ENCODE data around the gene CMTM4. TPM values are rescaled to one million over a fixed set of nuclear protein-coding genes. Genes with fewer than 3 reads are reported as not detected.
"Not testable (repeated sequence)": the region's sequence is repeated elsewhere in the genome, so short reads cannot be mapped to it uniquely, and the experiment has no call there.

Gene CMTM4
- total RNA-seq, 4 donors from 2014 or later = 170 to 246 (median 201) TPM

GRCh38 chr16:66572356-66572755, 124.2 kb downstream of the CMTM4 start:
- DNase-seq = no peak
- no peaks in the 10 kb centered on the region for H3K9me3 ChIP-seq
- TF ChIP-seq POLR2A (IDR thresholded peaks at IDR 0.05) (no peak), CTCF (IDR thresholded peaks at IDR 0.05) (no peak)
- H3K4me1 ChIP-seq = no peaks in the 10 kb centered on the region
- intact Hi-C loops (cut with DNase I) = no loop called here
- no peaks in the 10 kb centered on the region for H3K27me3 ChIP-seq
- H3K4me3 ChIP-seq (replicated peaks in 1 of 3) = no peak overlapping the region
- no peaks in the 10 kb centered on the region for H3K36me3 ChIP-seq
- H3K27ac ChIP-seq = no peak overlapping the region
- WGBS, 2 donors = 38 to 74% methylated on average over 2 of the region's 2 CpGs

GRCh38 chr16:66569827-66570405, 126.6 kb downstream of the CMTM4 start:
- H3K9me3 ChIP-seq = no peaks in the 10 kb centered on the region
- H3K27me3 ChIP-seq = no peaks in the 10 kb centered on the region
- WGBS, 2 donors = 54 to 66% methylated on average over 3 of the region's 3 CpGs
- H3K4me1 ChIP-seq = no peaks in the 10 kb centered on the region
- intact Hi-C loops (cut with DNase I) = no loop called here
- H3K36me3 ChIP-seq = peaks cover 0 to 8% of the 10 kb centered on the region in 2 donors
- no peak overlapping the region for H3K4me3 ChIP-seq (replicated peaks in 1 of 3)
- TF ChIP-seq CTCF (IDR thresholded peaks at IDR 0.05) (no peak), POLR2A (IDR thresholded peaks at IDR 0.05) (no peak)
- no peak for DNase-seq
- no peak overlapping the region for H3K27ac ChIP-seq

- TF ChIP-seq CTCF (IDR thresholded peaks at IDR 0.05) (no peak), POLR2A (IDR thresholded peaks at IDR 0.05) (no peak)
These were observed 127.4 kb downstream of the CMTM4 start for GRCh38 chr16:66569131-66569530.

GRCh38 chr16:66568355-66568754, 128.2 kb downstream of the CMTM4 start:
- intact Hi-C loops (cut with DNase I) = no loop called here
- TF ChIP-seq POLR2A (IDR thresholded peaks at IDR 0.05) (no peak), CTCF (IDR thresholded peaks at IDR 0.05) (no peak)
- Histone ChIP-seq H3K9me3 (no peaks in the 10 kb centered on the region), H3K4me3 (replicated peaks in 1 of 3) (no peak overlapping the region), H3K36me3 (peaks cover 0 to 8% of the 10 kb centered on the region in 2 donors), H3K4me1 (no peaks in the 10 kb centered on the region), H3K27ac (no peak overlapping the region), H3K27me3 (no peaks in the 10 kb centered on the region)
- DNase-seq = no peak
- WGBS, 2 donors = 88 to 96% methylated on average over 2 of the region's 2 CpGs

More at GRCh38 chr16:66569131-66569530, 127.4 kb downstream of the CMTM4 start:
- Histone ChIP-seq H3K27me3 (no peaks in the 10 kb centered on the region), H3K36me3 (peaks cover 0 to 8% of the 10 kb centered on the region in 2 donors), H3K9me3 (no peaks in the 10 kb centered on the region), H3K4me3 (replicated peaks in 1 of 3) (no peak overlapping the region), H3K4me1 (no peaks in the 10 kb centered on the region), H3K27ac (no peak overlapping the region)
- WGBS, 2 donors = 96 to 98% methylated on average over 1 of the region's 1 CpG
- DNase-seq = no peak
- intact Hi-C loops (cut with DNase I) = no loop called here

GRCh38 chr16:66567270-66567669, 129.3 kb downstream of the CMTM4 start:
- H3K36me3 ChIP-seq; intact Hi-C loops (cut with DNase I); H3K27ac ChIP-seq; H3K27me3 ChIP-seq; H3K4me1 ChIP-seq; H3K9me3 ChIP-seq; H3K4me3 ChIP-seq (replicated peaks in 1 of 3); DNase-seq: not testable (repeated sequence)
- 97 to 98% methylated on average over 3 of the region's 3 CpGs for WGBS, 2 donors
